LHCN-M2 (cell line): Measurements from ENCODE around the gene TSC2. TPM values are rescaled to one million over a fixed set of nuclear protein-coding genes. Genes with fewer than 3 reads are reported as not detected.

Experiments
- total RNA-seq: library from RNA; depleted of rRNA; stranded (reverse); fragments of >200 nt; gene quantifications from 2 replicates; pipeline ENCODE4 v1.2.3, GENCODE V29; 2014; rRNA removed

Gene TSC2
- total RNA-seq, 1 experiment from 2014 or later, result 52.2 TPM

Other genes starting within 250 kb of the TSC2 start
- 35.4 and 45.2 TPM in 2 replicates for gene HAGH, start 221.2 kb upstream of the TSC2 start, total RNA-seq
- 58.8 and 64.9 TPM in 2 replicates for gene FAHD1, start 220.8 kb upstream of the TSC2 start, total RNA-seq
- not detected in 2 replicates for gene MEIOB, start 175.8 kb upstream of the TSC2 start, total RNA-seq
- gene HS3ST6, start 129.6 kb upstream of the TSC2 start, total RNA-seq, result not detected in 2 replicates
- gene MSRB1, start 104.8 kb upstream of the TSC2 start, total RNA-seq, result 14.2 and 14.4 TPM in 2 replicates
- gene RPL3L, start 93.3 kb upstream of the TSC2 start, total RNA-seq, result not detected in 2 replicates
- gene NDUFB10, start 88.4 kb upstream of the TSC2 start, total RNA-seq, result 244 and 288 TPM in 2 replicates
- gene RPS2, start 83.2 kb upstream of the TSC2 start, total RNA-seq, result 2,551 and 2,646 TPM in 2 replicates
- not detected in 2 replicates for gene RNF151, start 81.1 kb upstream of the TSC2 start, total RNA-seq
- 52.1 and 85.4 TPM in 2 replicates for gene TBL3, start 75.9 kb upstream of the TSC2 start, total RNA-seq
- gene NOXO1, start 66.5 kb upstream of the TSC2 start, total RNA-seq, result 0.23 and 1.3 TPM in 2 replicates
- 26.0 and 30.5 TPM in 2 replicates for gene GFER, start 63.8 kb upstream of the TSC2 start, total RNA-seq
- gene SYNGR3, start 58.0 kb upstream of the TSC2 start, total RNA-seq, result 1.1 and 1.6 TPM in 2 replicates
- gene ZNF598, start 38.2 kb upstream of the TSC2 start, total RNA-seq, result 37.2 and 47.5 TPM in 2 replicates
- gene NPW, start 28.2 kb upstream of the TSC2 start, total RNA-seq, result 1.3 TPM in 2 replicates
- 5.5 and 7.3 TPM in 2 replicates for gene NHERF2, start 21.1 kb upstream of the TSC2 start, total RNA-seq
- 25.5 and 29.0 TPM in 2 replicates for gene NTHL1, start 151 bp upstream of the TSC2 start, total RNA-seq
- gene PKD1, start 87.9 kb downstream of the TSC2 start, total RNA-seq, result 83.5 and 99.2 TPM in 2 replicates
- gene RAB26, start 100.6 kb downstream of the TSC2 start, total RNA-seq, result 1.6 and 2.0 TPM in 2 replicates
- 125 and 134 TPM in 2 replicates for gene TRAF7, start 107.8 kb downstream of the TSC2 start, total RNA-seq
- gene CASKIN1, start 148.6 kb downstream of the TSC2 start, total RNA-seq, result 0.06 and 0.29 TPM in 2 replicates
- gene MLST8, start 157.5 kb downstream of the TSC2 start, total RNA-seq, result 27.3 and 38.1 TPM in 2 replicates
- gene BRICD5, start 162.9 kb downstream of the TSC2 start, total RNA-seq, result 4.4 and 6.2 TPM in 2 replicates
- gene PGP, start 166.9 kb downstream of the TSC2 start, total RNA-seq, result 34.9 and 36.9 TPM in 2 replicates
- gene E4F1, start 175.6 kb downstream of the TSC2 start, total RNA-seq, result 33.5 and 34.0 TPM in 2 replicates
- 1.4 and 2.2 TPM in 2 replicates for gene DNASE1L2, start 188.5 kb downstream of the TSC2 start, total RNA-seq
- gene ECI1, start 203.6 kb downstream of the TSC2 start, total RNA-seq, result 30.9 and 44.5 TPM in 2 replicates
- gene RNPS1, start 220.1 kb downstream of the TSC2 start, total RNA-seq, result 175 and 178 TPM in 2 replicates